ENCODE results near the gene UVRAG.
"Not testable (repeated sequence)": the region's sequence is repeated elsewhere in the genome, so short reads cannot be mapped to it uniquely, and the experiment has no call there.

UVRAG gene

DNA sequence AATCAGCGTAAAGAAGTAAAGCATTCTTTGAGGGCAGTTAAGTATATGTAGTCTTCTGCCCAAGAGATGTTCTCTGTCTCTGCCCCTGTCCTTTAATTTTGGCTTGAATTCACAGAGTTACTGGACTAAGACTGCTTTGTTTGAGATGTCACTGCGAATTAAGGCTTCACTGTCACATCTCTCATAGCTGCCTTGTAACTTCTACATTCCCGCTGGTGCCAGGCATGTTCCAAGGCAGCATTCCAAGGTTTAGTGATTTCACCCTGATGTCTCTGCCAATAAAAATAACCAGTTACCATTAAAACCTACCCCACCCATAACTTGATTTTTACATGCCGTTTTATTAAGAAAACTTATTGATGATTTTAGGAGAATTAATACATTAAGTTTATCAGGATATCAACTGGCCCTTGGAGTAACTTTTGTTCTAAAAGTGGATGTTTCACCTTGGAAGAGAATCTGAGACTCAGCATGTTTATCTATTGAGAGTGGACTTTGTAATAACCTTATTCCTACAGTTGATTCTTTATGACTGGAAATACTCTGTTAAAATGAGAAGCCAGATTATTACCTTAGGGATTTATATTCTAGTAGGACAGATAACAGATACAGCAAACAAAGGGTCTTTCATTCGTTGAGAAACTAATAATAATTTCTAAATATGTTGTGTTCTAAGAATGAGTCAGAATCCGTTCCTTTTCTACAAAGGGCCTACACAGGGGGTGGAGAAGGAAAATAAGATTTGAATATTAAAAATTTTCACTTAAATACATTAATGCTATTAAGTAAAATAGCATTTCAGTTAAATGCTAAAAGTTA is 110.2 kb downstream of the UVRAG start:
- H3K4me3 ChIP-seq: no peak overlapping the region
- H3K36me3 ChIP-seq (ENCODE audit: insufficient read depth, low read length): no peaks in the 10 kb centered on the region
- no peak overlapping the region for H3K9ac ChIP-seq (ENCODE audit: insufficient read length)
- no peak for DNase-seq (ENCODE audit: low read depth, low spot score)
- H3K9me3 ChIP-seq (ENCODE audit: low read depth, low read length): no peaks in the 10 kb centered on the region
- TF ChIP-seq FOXP2 (optimal IDR thresholded peaks at IDR 0.05; ENCODE audit: control extremely low read depth, extremely low read length, insufficient read depth) (no peak), POLR2AphosphoS5 (IDR thresholded peaks at IDR 0.05; ENCODE audit: borderline replicate concordance, low read depth, low read length) (no peak), EZH2 (IDR thresholded peaks at IDR 0.05) (no peak)
- no peak overlapping the region for H3K27ac ChIP-seq

DNA sequence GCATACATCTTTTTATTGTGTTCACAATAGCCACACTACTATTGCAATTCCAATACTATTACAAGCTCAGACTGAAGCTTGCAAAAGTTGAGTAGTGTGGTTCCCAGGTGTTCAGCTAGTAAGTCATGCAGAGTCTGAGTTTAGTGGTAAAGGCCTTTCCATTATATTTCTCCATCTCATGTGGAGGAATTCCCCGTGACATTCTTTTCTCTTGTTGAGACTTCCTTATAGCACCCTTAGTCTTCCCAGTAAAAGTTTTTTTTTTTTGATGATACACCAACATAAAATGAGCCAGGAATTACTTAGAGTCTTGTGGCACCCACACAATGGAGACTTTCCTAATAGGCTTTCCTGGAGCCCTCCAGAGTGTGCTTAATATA is 110.8 kb downstream of the UVRAG start:
- H3K9ac ChIP-seq (ENCODE audit: insufficient read length): no peak overlapping the region
- TF ChIP-seq FOXP2 (optimal IDR thresholded peaks at IDR 0.05; ENCODE audit: control extremely low read depth, extremely low read length, insufficient read depth): no peak
- no peak for TF ChIP-seq EZH2 (IDR thresholded peaks at IDR 0.05)
- TF ChIP-seq POLR2AphosphoS5 (IDR thresholded peaks at IDR 0.05; ENCODE audit: borderline replicate concordance, low read depth, low read length): no peak
- no peaks in the 10 kb centered on the region for H3K36me3 ChIP-seq (ENCODE audit: insufficient read depth, low read length)
- no peak for DNase-seq (ENCODE audit: low read depth, low spot score)
- no peak overlapping the region for H3K27ac ChIP-seq
- no peak overlapping the region for H3K4me3 ChIP-seq
- no peaks in the 10 kb centered on the region for H3K9me3 ChIP-seq (ENCODE audit: low read depth, low read length)

DNA sequence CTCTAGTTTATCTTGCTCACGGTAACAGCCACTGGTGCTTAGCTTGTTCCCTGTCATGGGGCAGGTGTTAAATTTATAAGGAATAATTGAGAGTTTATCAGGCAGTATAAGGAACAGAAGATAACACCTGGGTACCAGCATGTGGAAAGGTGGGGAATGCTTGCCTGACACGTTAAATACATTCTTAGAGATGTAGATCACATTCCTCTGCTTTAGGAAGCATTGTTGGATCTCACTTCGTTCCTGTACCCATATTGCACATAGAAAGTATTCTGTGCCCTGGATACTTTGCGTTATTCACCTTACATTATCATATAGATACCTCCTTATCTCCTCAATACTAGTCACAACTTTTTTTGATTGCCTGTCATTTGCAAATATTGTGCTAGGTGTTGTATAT is 114.7 kb downstream of the UVRAG start:
- TF ChIP-seq POLR2AphosphoS5 (IDR thresholded peaks at IDR 0.05; ENCODE audit: borderline replicate concordance, low read depth, low read length): no peak
- TF ChIP-seq EZH2 (IDR thresholded peaks at IDR 0.05): no peak
- TF ChIP-seq FOXP2 (optimal IDR thresholded peaks at IDR 0.05; ENCODE audit: control extremely low read depth, extremely low read length, insufficient read depth): no peak
- no peak overlapping the region for H3K9ac ChIP-seq (ENCODE audit: insufficient read length)
- no peaks in the 10 kb centered on the region; the same call in 1 of the 2 replicates for H3K36me3 ChIP-seq (ENCODE audit: insufficient read depth, low read length)
- no peak overlapping the region for H3K27ac ChIP-seq
- no peak overlapping the region for H3K4me3 ChIP-seq
- no peak for DNase-seq (ENCODE audit: low read depth, low spot score)
- peaks cover 5% of the 10 kb centered on the region; the same call in 1 of the 2 replicates for H3K9me3 ChIP-seq (ENCODE audit: low read depth, low read length)

DNA sequence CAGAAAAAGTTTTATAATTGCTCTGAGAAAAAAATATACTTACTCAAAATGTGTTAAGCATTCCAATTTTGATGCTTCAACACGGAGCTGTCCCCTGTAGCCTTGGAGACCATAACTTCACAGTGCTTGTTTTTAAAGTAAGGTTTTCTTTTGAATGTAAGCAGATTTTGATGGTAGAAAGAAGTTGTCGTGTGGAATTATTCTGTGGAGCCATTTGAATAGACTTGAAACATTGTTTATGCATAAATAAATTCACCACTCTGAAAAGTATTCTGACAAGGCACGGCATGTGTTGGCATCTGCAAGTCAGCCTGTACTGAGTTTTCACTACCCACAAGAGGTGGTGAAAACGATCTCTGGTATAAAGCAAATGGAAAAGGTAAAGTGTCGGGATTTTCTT is 115.5 kb downstream of the UVRAG start:
- TF ChIP-seq FOXP2 (optimal IDR thresholded peaks at IDR 0.05; ENCODE audit: control extremely low read depth, extremely low read length, insufficient read depth): no peak
- no peak for TF ChIP-seq EZH2 (IDR thresholded peaks at IDR 0.05)
- TF ChIP-seq POLR2AphosphoS5 (IDR thresholded peaks at IDR 0.05; ENCODE audit: borderline replicate concordance, low read depth, low read length): no peak
- no peak overlapping the region for H3K9ac ChIP-seq (ENCODE audit: insufficient read length)

DNA sequence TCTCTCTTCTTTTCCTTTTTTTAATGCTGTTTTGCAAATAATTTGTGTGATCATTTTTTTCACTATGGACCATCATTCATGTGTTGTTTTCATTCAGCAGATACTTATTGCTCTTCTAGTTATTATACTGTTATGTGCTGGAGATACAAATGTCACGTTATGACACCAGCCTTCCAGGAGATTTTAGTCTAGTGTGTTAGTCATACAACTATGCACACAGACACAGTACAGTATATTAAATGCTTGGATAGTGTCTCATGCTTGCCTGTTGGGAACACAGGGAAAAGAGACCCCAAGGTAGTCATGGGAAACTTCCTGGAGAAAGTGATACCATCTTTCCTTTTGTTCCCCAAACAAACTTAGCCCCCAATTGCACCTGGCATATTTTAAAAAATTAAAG is 116.1 kb downstream of the UVRAG start:
- Histone ChIP-seq H3K4me3 (no peak overlapping the region), H3K9me3 (ENCODE audit: low read depth, low read length) (peaks cover 5% of the 10 kb centered on the region; the same call in 1 of the 2 replicates), H3K27ac (no peak overlapping the region), H3K9ac (ENCODE audit: insufficient read length) (no peak overlapping the region), H3K36me3 (ENCODE audit: insufficient read depth, low read length) (no peaks in the 10 kb centered on the region; the same call in 1 of the 2 replicates)
- TF ChIP-seq POLR2AphosphoS5 (IDR thresholded peaks at IDR 0.05; ENCODE audit: borderline replicate concordance, low read depth, low read length) (no peak), EZH2 (IDR thresholded peaks at IDR 0.05) (no peak), FOXP2 (optimal IDR thresholded peaks at IDR 0.05; ENCODE audit: control extremely low read depth, extremely low read length, insufficient read depth) (no peak)
- no peak for DNase-seq (ENCODE audit: low read depth, low spot score)

More for the DNA sequence above, 115.5 kb downstream of the UVRAG start:
- no peaks in the 10 kb centered on the region; the same call in 1 of the 2 replicates for H3K36me3 ChIP-seq (ENCODE audit: insufficient read depth, low read length)
- H3K9me3 ChIP-seq (ENCODE audit: low read depth, low read length): peaks cover 5% of the 10 kb centered on the region; the same call in 1 of the 2 replicates
- H3K27ac ChIP-seq: no peak overlapping the region
- H3K4me3 ChIP-seq: no peak overlapping the region
- no peak for DNase-seq (ENCODE audit: low read depth, low spot score)

DNA sequence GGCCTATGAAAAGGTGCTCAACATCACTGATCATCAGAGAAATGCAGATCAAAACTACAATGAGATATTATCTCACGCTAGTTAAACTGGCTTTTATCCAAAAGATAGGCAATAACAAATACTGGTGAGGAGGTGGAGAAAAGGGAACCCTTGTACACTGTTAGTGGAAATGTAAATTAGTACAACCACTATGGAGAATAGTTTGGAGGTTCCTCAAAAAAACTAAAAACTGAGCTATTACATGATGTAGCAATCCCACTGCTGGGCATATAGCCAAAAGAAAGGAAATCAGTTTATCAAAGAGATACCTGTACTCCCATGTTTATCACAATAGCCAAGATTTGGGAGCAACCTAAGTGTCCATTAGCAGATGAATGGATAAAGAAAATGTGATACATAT is 118.7 kb downstream of the UVRAG start:
- H3K27ac ChIP-seq; H3K9me3 ChIP-seq (ENCODE audit: low read depth, low read length); H3K36me3 ChIP-seq (ENCODE audit: insufficient read depth, low read length); H3K4me3 ChIP-seq; DNase-seq (ENCODE audit: low read depth, low spot score); H3K9ac ChIP-seq (ENCODE audit: insufficient read length): not testable (repeated sequence)

DNA sequence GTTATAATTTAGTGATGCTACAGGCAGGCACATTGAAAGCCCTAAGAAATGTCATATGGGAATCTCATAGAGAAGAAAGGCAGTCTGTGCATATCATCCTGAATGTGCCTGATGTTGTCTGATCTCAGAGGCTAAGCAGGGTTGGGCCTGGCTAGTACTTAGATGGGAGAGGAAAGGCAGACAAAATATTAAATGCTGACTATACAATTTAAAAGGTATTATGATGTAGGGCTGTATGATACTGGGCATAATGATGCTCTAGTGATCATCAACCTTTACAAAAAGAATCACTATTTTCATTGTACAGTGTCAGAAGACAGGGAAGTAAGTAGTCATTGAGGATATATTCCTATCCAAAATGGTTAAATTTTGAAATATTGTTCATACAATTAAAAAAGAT is 119.8 kb downstream of the UVRAG start:
- Histone ChIP-seq H3K9me3 (ENCODE audit: low read depth, low read length) (peaks cover 5% of the 10 kb centered on the region; the same call in 1 of the 2 replicates), H3K9ac (ENCODE audit: insufficient read length) (no peak overlapping the region), H3K27ac (no peak overlapping the region), H3K4me3 (no peak overlapping the region), H3K36me3 (ENCODE audit: insufficient read depth, low read length) (no peaks in the 10 kb centered on the region; the same call in 1 of the 2 replicates)
- TF ChIP-seq POLR2AphosphoS5 (IDR thresholded peaks at IDR 0.05; ENCODE audit: borderline replicate concordance, low read depth, low read length) (no peak), EZH2 (IDR thresholded peaks at IDR 0.05) (no peak), FOXP2 (optimal IDR thresholded peaks at IDR 0.05; ENCODE audit: control extremely low read depth, extremely low read length, insufficient read depth) (no peak)
- no peak for DNase-seq (ENCODE audit: low read depth, low spot score)

DNA sequence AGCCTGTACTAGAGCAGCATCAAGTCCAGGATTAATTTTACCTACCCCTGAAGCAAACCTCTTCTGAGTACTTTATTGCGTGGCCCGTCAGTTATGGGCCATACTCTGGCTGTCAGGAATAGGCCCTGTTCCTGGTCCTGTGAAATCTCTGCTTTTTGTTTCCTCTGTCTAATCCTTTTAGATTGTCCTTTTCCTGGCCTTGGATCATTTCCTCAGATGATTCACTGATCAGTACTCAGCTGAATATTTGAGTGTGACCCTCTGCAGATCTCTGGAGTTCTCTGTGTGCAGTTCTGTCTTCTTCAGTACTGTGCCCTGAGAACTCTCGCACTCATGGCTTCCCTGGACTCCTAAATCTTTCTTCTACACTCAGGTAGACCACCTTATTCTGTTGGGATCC is 123.5 kb downstream of the UVRAG start:
- no peak for DNase-seq (ENCODE audit: low read depth, low spot score)
- Histone ChIP-seq H3K4me3 (no peak overlapping the region), H3K9me3 (ENCODE audit: low read depth, low read length) (no peaks in the 10 kb centered on the region), H3K9ac (ENCODE audit: insufficient read length) (no peak overlapping the region), H3K27ac (no peak overlapping the region), H3K36me3 (ENCODE audit: insufficient read depth, low read length) (no peaks in the 10 kb centered on the region)
- TF ChIP-seq FOXP2 (optimal IDR thresholded peaks at IDR 0.05; ENCODE audit: control extremely low read depth, extremely low read length, insufficient read depth): no peak
- no peak for TF ChIP-seq POLR2AphosphoS5 (IDR thresholded peaks at IDR 0.05; ENCODE audit: borderline replicate concordance, low read depth, low read length)
- TF ChIP-seq EZH2 (IDR thresholded peaks at IDR 0.05): no peak

DNA sequence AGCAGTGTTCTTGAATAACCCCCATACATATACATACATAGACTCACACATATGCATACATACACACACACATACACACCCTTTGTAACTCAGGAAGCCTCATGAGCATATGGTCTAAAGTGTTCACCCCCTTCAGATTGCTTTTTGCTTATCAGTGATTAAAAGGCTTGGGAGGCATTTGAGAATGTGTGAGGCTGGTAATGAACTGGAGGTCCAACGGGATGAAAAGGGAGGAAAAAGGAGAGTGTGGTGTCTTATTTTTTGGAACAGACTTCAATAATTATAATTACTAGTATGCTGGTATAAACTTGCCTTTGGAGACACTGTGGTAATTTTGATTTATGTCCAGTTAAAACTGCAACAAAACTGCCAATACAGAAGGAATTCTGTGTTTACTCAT is 124.5 kb downstream of the UVRAG start:
- no peak for TF ChIP-seq POLR2AphosphoS5 (IDR thresholded peaks at IDR 0.05; ENCODE audit: borderline replicate concordance, low read depth, low read length)
- TF ChIP-seq FOXP2 (optimal IDR thresholded peaks at IDR 0.05; ENCODE audit: control extremely low read depth, extremely low read length, insufficient read depth): no peak
- TF ChIP-seq EZH2 (IDR thresholded peaks at IDR 0.05): no peak
- no peaks in the 10 kb centered on the region for H3K9me3 ChIP-seq (ENCODE audit: low read depth, low read length)
- H3K27ac ChIP-seq: no peak overlapping the region
- no peaks in the 10 kb centered on the region for H3K36me3 ChIP-seq (ENCODE audit: insufficient read depth, low read length)
- no peak overlapping the region for H3K4me3 ChIP-seq
- no peak overlapping the region for H3K9ac ChIP-seq (ENCODE audit: insufficient read length)
- DNase-seq (ENCODE audit: low read depth, low spot score): no peak
